H1 (cell line): Measurements from ENCODE around the gene MYL9. TPM values are rescaled to one million over a fixed set of nuclear protein-coding genes. Genes with fewer than 3 reads are reported as not detected.

Experiments
- CEBPB ChIP-seq: IDR thresholded peaks from 2 replicates; pipeline ENCODE4 v1.6.1; 2012; ENCODE audit warnings: low read depth, low read length
- GABPA ChIP-seq: IDR thresholded peaks from 2 replicates; pipeline ENCODE4 v1.6.1; 2011; ENCODE audit warnings: mild to moderate bottlenecking, low read length, moderate library complexity, borderline replicate concordance; ENCODE audit not compliant: insufficient read depth
- GTF2F1 ChIP-seq: IDR thresholded peaks from 2 replicates; pipeline ENCODE4 v1.6.1; 2012; ENCODE audit warnings: low read depth, low read length, improper control_type of control experiment, borderline replicate concordance
- HDAC2 ChIP-seq, 2 experiments: fragments of 300-600 bp in 1 of 2; sonication (generic) in 1 of 2; IDR thresholded peaks; 2 replicates each; pipeline ENCODE4 v1.6.1; 2011 to 2012; ENCODE audit warnings: low read depth in 2 of 2, low read length in 2 of 2, mild to moderate bottlenecking in 2 of 2, moderate library complexity in 2 of 2, borderline replicate concordance in 1 of 2, inconsistent platforms in 1 of 2
- KDM1A ChIP-seq: fragments of 200-600, 300-600 bp; sonication (generic); IDR thresholded peaks from 2 replicates; pipeline ENCODE4 v1.7.1; 2016; ENCODE audit warnings: mild to moderate bottlenecking, low read length, borderline replicate concordance
- NANOG ChIP-seq: IDR thresholded peaks from 2 replicates; pipeline ENCODE4 v1.6.1; 2011; ENCODE audit warnings: low read length, low read depth, mild to moderate bottlenecking, inconsistent platforms; ENCODE audit not compliant: insufficient read depth, poor library complexity, severe bottlenecking
- POU5F1 ChIP-seq: IDR thresholded peaks from 2 replicates; pipeline ENCODE4 v1.6.1; 2011; ENCODE audit warnings: low read depth, mild to moderate bottlenecking, low read length, moderate library complexity
- RXRA ChIP-seq: IDR thresholded peaks from 2 replicates; pipeline ENCODE4 v1.6.1; 2011; ENCODE audit warnings: low read depth, mild to moderate bottlenecking, low read length, moderate library complexity; ENCODE audit not compliant: insufficient read depth
- ZNF274 ChIP-seq: IDR thresholded peaks from 2 replicates; pipeline ENCODE4 v1.7.0; 2012; ENCODE audit warnings: low read length, borderline replicate concordance; ENCODE audit errors: extremely low read depth
- polyA plus RNA-seq, 7 experiments: library from polyadenylated mRNA; depleted of rRNA in 3 of 7; stranded (reverse) in 5 of 7; unstranded in 2 of 7; fragments of >200 nt in 5 of 7; fragments of 200-250 nt in 2 of 7; gene quantifications; 1 replicate in 5 of 7; 2 replicates in 1 of 7; 4 replicates in 1 of 7; pipeline versions ENCODE4 v1.2.1 to v1.2.3, GENCODE V29; 2011 to 2013; ENCODE audit warnings: missing spikeins in 2 of 7, mixed read lengths in 2 of 7
- total RNA-seq: library from RNA; stranded (reverse); fragmentation: NEBNext Ultra II Directional; extraction: Animal tissue kit (Norgen Biotek cat#: 25700); gene quantifications from 2 replicates; pipeline ENCODE4 v1.2.1, GENCODE V29; 2021
- TF ChIP-seq, protein P1 (sequence below): fragments of 300-600 bp; sonication (generic); IDR thresholded peaks from 2 replicates; pipeline ENCODE4 v1.7.1; 2012; ENCODE audit warnings: low read length, moderate library complexity, mild to moderate bottlenecking, inconsistent platforms; ENCODE audit not compliant: insufficient replicate concordance

MYL9 gene
- total and polyA plus RNA-seq, 2 of the 8 experiments (the other 6 are each of a cell fraction or from before 2014, with no cell fraction given): 26.8 to 193 TPM

DNA sequence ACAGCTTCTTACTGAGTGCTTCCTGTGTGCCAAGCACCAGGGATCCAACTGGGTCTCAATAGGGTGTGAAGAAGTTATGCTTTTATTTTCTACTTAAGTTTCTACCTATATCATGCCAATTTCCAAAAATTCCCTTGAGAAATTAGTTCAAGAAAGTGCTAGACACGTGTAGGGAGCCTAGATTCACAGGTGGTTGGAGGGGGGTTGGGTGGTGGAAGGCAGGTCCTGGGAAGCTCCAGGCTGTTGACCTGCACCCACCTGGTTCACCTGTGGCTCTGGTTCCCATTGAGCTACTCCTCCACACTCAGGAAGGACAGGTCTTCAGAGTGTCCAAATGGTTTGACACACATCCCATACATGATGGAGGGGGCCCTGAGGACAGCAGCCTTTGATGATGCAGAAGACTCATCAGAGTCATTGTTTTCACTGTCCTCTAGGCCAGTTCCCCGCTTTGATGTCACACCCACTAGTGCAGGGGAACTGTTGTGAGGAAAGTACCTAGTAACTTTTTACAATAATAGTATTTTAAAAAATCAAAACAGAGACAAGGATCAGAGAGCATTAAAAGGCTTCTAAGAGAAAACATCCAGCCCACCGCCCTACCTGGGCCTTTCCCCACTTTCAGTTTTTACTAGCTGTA lies 39.8 kb upstream of the MYL9 start (continued):
- TF ChIP-seq, protein P1, sequence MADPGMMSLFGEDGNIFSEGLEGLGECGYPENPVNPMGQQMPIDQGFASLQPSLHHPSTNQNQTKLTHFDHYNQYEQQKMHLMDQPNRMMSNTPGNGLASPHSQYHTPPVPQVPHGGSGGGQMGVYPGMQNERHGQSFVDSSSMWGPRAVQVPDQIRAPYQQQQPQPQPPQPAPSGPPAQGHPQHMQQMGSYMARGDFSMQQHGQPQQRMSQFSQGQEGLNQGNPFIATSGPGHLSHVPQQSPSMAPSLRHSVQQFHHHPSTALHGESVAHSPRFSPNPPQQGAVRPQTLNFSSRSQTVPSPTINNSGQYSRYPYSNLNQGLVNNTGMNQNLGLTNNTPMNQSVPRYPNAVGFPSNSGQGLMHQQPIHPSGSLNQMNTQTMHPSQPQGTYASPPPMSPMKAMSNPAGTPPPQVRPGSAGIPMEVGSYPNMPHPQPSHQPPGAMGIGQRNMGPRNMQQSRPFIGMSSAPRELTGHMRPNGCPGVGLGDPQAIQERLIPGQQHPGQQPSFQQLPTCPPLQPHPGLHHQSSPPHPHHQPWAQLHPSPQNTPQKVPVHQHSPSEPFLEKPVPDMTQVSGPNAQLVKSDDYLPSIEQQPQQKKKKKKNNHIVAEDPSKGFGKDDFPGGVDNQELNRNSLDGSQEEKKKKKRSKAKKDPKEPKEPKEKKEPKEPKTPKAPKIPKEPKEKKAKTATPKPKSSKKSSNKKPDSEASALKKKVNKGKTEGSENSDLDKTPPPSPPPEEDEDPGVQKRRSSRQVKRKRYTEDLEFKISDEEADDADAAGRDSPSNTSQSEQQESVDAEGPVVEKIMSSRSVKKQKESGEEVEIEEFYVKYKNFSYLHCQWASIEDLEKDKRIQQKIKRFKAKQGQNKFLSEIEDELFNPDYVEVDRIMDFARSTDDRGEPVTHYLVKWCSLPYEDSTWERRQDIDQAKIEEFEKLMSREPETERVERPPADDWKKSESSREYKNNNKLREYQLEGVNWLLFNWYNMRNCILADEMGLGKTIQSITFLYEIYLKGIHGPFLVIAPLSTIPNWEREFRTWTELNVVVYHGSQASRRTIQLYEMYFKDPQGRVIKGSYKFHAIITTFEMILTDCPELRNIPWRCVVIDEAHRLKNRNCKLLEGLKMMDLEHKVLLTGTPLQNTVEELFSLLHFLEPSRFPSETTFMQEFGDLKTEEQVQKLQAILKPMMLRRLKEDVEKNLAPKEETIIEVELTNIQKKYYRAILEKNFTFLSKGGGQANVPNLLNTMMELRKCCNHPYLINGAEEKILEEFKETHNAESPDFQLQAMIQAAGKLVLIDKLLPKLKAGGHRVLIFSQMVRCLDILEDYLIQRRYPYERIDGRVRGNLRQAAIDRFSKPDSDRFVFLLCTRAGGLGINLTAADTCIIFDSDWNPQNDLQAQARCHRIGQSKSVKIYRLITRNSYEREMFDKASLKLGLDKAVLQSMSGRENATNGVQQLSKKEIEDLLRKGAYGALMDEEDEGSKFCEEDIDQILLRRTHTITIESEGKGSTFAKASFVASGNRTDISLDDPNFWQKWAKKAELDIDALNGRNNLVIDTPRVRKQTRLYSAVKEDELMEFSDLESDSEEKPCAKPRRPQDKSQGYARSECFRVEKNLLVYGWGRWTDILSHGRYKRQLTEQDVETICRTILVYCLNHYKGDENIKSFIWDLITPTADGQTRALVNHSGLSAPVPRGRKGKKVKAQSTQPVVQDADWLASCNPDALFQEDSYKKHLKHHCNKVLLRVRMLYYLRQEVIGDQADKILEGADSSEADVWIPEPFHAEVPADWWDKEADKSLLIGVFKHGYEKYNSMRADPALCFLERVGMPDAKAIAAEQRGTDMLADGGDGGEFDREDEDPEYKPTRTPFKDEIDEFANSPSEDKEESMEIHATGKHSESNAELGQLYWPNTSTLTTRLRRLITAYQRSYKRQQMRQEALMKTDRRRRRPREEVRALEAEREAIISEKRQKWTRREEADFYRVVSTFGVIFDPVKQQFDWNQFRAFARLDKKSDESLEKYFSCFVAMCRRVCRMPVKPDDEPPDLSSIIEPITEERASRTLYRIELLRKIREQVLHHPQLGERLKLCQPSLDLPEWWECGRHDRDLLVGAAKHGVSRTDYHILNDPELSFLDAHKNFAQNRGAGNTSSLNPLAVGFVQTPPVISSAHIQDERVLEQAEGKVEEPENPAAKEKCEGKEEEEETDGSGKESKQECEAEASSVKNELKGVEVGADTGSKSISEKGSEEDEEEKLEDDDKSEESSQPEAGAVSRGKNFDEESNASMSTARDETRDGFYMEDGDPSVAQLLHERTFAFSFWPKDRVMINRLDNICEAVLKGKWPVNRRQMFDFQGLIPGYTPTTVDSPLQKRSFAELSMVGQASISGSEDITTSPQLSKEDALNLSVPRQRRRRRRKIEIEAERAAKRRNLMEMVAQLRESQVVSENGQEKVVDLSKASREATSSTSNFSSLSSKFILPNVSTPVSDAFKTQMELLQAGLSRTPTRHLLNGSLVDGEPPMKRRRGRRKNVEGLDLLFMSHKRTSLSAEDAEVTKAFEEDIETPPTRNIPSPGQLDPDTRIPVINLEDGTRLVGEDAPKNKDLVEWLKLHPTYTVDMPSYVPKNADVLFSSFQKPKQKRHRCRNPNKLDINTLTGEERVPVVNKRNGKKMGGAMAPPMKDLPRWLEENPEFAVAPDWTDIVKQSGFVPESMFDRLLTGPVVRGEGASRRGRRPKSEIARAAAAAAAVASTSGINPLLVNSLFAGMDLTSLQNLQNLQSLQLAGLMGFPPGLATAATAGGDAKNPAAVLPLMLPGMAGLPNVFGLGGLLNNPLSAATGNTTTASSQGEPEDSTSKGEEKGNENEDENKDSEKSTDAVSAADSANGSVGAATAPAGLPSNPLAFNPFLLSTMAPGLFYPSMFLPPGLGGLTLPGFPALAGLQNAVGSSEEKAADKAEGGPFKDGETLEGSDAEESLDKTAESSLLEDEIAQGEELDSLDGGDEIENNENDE: no peak
- TF ChIP-seq GTF2F1 (no peak), KDM1A (no peak), POU5F1 (no peak), CEBPB (no peak), NANOG (no peak), GABPA (no peak), HDAC2 (IDR thresholded peaks at IDR 0.05; ENCODE audit: borderline replicate concordance in 1 of 2, low read depth in 2 of 2, low read length in 2 of 2) (no peak), ZNF274 (no peak), RXRA (no peak)
